GM13976 (cell line): ENCODE results near the gene KRAS.

Experiments used
- DNase-seq: peaks from one replicate; pipeline ENCODE4 v3.0.0; 2012; ENCODE audit warnings: low spot score
- in situ Hi-C: fragments of 300-500 bp; cut with MboI; formaldehyde crosslinking; loops from one replicate; pipeline ENCODE4 v1.12.0; 2022; ENCODE audit warnings: low sequenced_read_pairs, mixed read lengths, inconsistent platforms; ENCODE audit not compliant: unreplicated experiment
- TF ChIP-seq, protein P1 (sequence below): IDR thresholded peaks from 2 replicates; pipeline ENCODE4 v1.5.1; 2012; ENCODE audit warnings: borderline replicate concordance, mild to moderate bottlenecking; ENCODE audit not compliant: insufficient read depth; ENCODE audit errors: extremely low read depth, missing control alignments, control extremely low read depth

KRAS gene

DNA sequence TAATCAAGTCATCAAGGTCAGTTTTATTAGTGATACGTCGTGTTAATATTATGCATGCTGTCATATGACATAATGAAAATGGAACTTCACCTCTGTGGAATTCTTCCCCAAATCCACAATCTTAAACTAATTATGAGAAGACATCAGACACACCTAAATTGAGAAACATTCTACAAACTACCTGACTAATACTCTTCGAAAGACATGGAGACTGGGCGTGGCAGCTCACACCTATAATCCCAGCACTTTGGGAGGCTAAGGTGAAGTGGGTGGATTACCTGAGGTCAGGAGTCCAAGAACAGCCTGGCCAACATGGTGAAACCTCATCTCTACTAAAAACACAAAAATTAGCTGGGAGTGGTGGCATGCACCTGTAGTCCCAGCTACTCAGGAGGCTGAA is 33.3 kb upstream of the KRAS start:
- DNase-seq = no peak
- in situ Hi-C loops = no loop called here
- TF ChIP-seq, protein P1, sequence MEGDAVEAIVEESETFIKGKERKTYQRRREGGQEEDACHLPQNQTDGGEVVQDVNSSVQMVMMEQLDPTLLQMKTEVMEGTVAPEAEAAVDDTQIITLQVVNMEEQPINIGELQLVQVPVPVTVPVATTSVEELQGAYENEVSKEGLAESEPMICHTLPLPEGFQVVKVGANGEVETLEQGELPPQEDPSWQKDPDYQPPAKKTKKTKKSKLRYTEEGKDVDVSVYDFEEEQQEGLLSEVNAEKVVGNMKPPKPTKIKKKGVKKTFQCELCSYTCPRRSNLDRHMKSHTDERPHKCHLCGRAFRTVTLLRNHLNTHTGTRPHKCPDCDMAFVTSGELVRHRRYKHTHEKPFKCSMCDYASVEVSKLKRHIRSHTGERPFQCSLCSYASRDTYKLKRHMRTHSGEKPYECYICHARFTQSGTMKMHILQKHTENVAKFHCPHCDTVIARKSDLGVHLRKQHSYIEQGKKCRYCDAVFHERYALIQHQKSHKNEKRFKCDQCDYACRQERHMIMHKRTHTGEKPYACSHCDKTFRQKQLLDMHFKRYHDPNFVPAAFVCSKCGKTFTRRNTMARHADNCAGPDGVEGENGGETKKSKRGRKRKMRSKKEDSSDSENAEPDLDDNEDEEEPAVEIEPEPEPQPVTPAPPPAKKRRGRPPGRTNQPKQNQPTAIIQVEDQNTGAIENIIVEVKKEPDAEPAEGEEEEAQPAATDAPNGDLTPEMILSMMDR = no peak

DNA sequence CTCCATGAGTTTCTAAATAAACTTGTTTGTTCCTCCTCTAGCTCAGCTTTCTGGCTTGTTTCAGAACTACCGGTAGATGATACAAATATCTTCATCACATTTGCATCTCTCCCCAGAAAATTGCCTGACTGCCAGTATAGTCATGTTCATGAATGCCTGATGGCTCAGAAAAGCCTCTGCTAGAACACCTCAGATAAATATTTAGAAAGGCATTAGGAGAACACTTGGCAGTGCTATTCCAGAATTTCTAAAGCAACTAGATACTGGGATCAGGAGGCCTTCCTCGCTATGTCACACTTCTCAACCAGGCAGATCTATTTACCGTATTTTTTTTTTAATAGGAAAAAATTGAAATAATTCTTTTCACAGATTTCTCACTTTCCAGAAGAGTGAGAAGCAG is 32.3 kb upstream of the KRAS start:
- in situ Hi-C loops = no loop called here
- no peak for DNase-seq
- TF ChIP-seq, protein P1 = no peak

DNA sequence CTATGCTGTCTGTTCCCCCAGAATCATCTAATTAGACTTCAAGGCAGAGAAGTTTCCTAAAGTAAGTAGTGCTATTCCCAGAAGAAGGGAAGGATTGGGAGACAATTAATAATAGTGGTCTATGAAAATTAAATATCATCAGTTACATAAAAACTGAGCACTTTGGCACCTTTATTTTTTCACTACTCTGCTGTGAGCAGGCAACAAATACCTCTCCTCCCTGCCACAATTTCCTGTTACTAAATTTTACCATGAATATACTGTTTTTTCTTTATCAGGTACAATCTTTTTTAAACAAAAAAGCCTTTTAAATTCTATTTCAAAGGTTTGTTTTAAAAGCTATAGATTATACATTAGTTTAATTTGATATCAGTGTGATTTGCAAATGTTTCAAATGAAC is 29.4 kb upstream of the KRAS start:
- TF ChIP-seq, protein P1 = no peak
- in situ Hi-C loops = no loop called here
- no peak for DNase-seq

DNA sequence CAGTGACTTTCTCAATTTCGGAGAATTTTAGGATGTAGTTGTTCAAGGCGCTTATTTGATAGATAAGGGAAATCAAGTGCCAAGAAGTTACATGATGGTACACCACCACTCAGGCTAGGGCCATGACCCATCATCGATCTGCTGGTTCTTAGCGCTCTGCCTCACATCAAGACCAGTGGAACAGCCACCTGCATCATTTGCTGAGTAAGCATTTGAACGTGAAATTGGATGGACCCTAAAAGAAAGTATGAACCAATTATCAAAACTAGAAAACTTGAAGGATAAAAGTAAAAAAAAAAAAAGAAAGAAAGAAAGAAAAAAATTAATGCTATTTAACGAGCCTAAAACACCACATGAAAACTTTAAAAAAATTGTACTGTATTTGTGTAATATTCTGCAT is 27.5 kb upstream of the KRAS start:
- in situ Hi-C loops = no loop called here
- TF ChIP-seq, protein P1 = no peak
- DNase-seq = no peak

DNA sequence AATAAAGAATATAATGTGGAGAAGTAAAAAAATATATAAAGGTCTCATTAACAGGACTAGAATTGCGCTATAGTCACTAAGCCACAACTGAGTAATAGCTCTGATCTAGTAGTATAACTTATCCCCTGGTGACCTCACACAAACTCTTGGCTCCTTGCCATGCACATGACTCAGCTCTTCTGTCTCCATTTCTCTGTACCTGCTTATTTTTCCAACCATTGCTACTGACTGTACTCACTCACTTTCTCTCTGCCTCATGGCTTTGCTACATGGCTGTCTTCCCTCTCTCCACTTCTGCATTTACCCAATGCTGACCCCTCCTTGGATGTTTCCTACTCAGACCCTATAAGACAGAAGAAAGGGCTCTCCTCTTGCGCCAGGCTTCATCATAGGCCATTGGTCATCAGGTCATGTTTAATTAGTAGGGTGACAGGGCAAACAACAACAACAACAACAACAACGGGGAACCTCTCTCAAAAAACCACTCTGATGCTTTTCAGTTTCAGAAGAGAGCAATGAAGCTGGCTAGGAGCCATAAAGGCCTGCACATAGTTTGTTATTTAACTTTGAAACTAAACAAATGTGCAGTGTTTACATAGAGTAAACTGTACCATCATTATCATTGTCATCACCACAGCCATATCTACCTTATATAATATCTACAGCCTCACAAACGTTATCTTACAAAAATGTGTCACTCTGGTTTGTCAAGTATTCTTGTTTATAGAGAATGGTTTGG is 25.6 kb upstream of the KRAS start:
- TF ChIP-seq, protein P1 = no peak
- DNase-seq = no peak
- in situ Hi-C loops = no loop called here

DNA sequence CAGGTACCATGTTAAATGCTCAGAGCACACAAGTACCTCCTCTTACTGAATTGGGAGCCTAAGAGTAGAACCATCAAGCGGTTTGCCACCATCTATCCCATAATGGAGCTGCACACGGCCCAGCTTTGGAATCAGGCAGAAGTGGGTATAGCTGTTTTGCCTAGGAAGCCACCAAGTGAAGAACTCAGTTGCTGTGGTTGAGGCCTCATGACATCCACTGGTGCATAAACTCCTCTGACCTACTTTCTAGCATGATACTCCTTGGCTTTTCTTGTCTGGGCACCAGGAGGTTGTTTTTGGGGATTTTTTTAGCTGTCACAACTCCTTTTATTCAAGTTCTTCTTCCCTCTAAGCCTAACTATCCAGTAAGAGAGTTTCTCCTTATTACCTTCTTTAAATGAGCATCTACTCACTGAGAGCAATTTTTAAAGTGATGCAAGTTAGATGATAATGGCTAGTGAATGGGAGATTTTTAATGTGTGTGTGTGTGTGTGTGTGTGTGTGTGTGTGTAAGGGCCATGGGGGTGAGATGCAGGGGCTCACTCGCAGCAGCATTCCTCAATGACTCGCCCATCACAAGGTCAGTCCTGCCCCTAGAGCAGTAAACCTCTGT is 20.9 kb upstream of the KRAS start:
- in situ Hi-C loops = no loop called here
- DNase-seq = no peak
- TF ChIP-seq, protein P1 = no peak

DNA sequence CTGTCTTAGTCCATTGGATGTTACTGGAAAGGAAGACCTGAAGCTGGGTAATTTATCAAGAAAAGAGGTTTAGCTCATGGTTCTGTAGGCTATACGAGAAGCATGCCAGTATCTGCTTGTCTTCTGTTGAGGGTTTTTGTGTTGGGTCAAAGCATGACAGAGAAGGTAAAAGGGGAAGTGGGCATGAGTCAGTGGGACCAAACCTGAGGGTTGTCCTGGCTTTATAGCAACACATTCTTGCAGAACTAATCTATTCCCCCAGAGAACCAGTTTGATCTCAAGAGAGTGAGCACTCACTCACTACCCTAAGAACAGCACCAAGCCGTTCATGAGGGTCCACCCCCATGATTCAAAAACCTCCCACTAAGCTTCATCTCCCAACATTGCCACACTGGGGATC is 19.0 kb upstream of the KRAS start:
- in situ Hi-C loops = no loop called here
- TF ChIP-seq, protein P1 = no peak
- no peak for DNase-seq
